H1 (cell line): Measurements from ENCODE around the gene CHST13. TPM values are rescaled to one million over a fixed set of nuclear protein-coding genes. Genes with fewer than 3 reads are reported as not detected.

Experiments used
- CTCF ChIA-PET: fragments of 300-600 bp; sonication (Branson Sonifier 250); formaldehyde crosslinking; loops from one replicate; lab custom pipeline; 2021; ENCODE audit not compliant: partially characterized antibody; lab: Charles Lee
- POLR2A ChIA-PET: fragments of 300-600 bp; sonication (Branson Sonifier 250); formaldehyde crosslinking; loops from one replicate; lab custom pipeline; 2021; ENCODE audit warnings: inconsistent platforms; ENCODE audit not compliant: partially characterized antibody; lab: Charles Lee
- DNase-seq, 2 experiments: peaks; one replicate each; pipeline versions ENCODE4 v3.0.0 to v3.0.0-alpha.2; 2010 to 2022; ENCODE audit warnings: low spot score in 2 of 2, low read depth in 1 of 2, mixed read lengths in 1 of 2
- FAIRE-seq: peaks from 2 replicates; lab custom pipeline; 2011; peaks lifted over from hg19 to GRCh38; lab: Jason Lieb, UNC
- H2AFZ ChIP-seq: 2 replicates; pipeline ENCODE4 v1.8.1; 2012; ENCODE audit warnings: low read length, inconsistent platforms
- H2AK5ac ChIP-seq: 2 replicates; pipeline ENCODE4 v1.6.1; 2013; ENCODE audit warnings: low read depth, low read length
- H2BK120ac ChIP-seq: replicated peaks from 2 replicates; pipeline ENCODE3; 2013; ENCODE audit warnings: low read depth, low read length, inconsistent platforms
- H2BK12ac ChIP-seq: 2 replicates; pipeline ENCODE4 v1.6.1; 2013; ENCODE audit warnings: low read depth, low read length
- H2BK15ac ChIP-seq: 2 replicates; pipeline ENCODE4 v1.6.1; 2013; ENCODE audit warnings: low read length
- H2BK20ac ChIP-seq: 2 replicates; pipeline ENCODE4 v1.6.1; 2013; ENCODE audit warnings: low read length
- H2BK5ac ChIP-seq: 2 replicates; pipeline ENCODE4 v1.6.1; 2013; ENCODE audit warnings: low read depth, low read length
- H3K14ac ChIP-seq: 2 replicates; pipeline ENCODE4 v1.6.1; 2013; ENCODE audit warnings: inconsistent platforms; ENCODE audit not compliant: insufficient read length
- H3K18ac ChIP-seq: 2 replicates; pipeline ENCODE4 v1.6.1; 2013; ENCODE audit warnings: low read length; ENCODE audit errors: extremely low read depth
- H3K23ac ChIP-seq: 2 replicates; pipeline ENCODE4 v1.6.1; 2013; ENCODE audit warnings: inconsistent platforms; ENCODE audit not compliant: insufficient read length
- H3K23me2 ChIP-seq: 2 replicates; pipeline ENCODE4 v1.6.1; 2013; ENCODE audit warnings: low read depth, low read length
- H3K27ac ChIP-seq: 2 replicates; pipeline ENCODE4 v1.6.1; 2011; ENCODE audit warnings: low read depth, low read length, inconsistent platforms
- H3K27me3 ChIP-seq, 4 experiments: replicated peaks in 1 of 4; 1 replicate in 1 of 4; 2 replicates in 3 of 4; pipeline versions ENCODE4 v1.6.1 to v1.8.1; 2011 to 2013; ENCODE audit warnings: low read length in 3 of 4, mild to moderate bottlenecking in 3 of 4, inconsistent platforms in 2 of 4, mixed read lengths in 2 of 4, moderate library complexity in 1 of 4; ENCODE audit not compliant: control insufficient read depth in 3 of 4, insufficient read depth in 3 of 4; ENCODE audit errors: extremely low read depth in 1 of 4
- H3K36me3 ChIP-seq, 4 experiments: 2 replicates each; pipeline versions ENCODE4 v1.6.1 to v1.8.1; 2011 to 2013; ENCODE audit warnings: mild to moderate bottlenecking in 4 of 4, low read length in 3 of 4, moderate library complexity in 2 of 4, control low read depth in 1 of 4, inconsistent platforms in 1 of 4; ENCODE audit not compliant: insufficient read depth in 4 of 4, control insufficient read depth in 2 of 4
- H3K4ac ChIP-seq: replicated peaks from 2 replicates; pipeline ENCODE3; 2013; ENCODE audit warnings: low read length, low read depth, mixed read lengths, inconsistent platforms; ENCODE audit not compliant: insufficient read length
- H3K4me1 ChIP-seq, 4 experiments: replicated peaks in 1 of 4; 1 replicate in 1 of 4; 2 replicates in 3 of 4; pipeline versions ENCODE4 v1.6.1 to v1.8.1; 2011 to 2013; ENCODE audit warnings: low read length in 3 of 4, inconsistent platforms in 2 of 4, mixed read lengths in 1 of 4; ENCODE audit not compliant: insufficient read depth in 4 of 4, control insufficient read depth in 3 of 4
- H3K4me2 ChIP-seq, 2 experiments: 2 replicates each; pipeline versions ENCODE4 v1.6.1 to v1.8.1; 2011 to 2013; ENCODE audit warnings: low read depth in 2 of 2, low read length in 2 of 2, control low read depth in 1 of 2, inconsistent platforms in 1 of 2, mild to moderate bottlenecking in 1 of 2; ENCODE audit not compliant: insufficient read depth in 1 of 2
- H3K4me3 ChIP-seq, 4 experiments: fragments of 200-600, 300-600 bp in 1 of 4; sonication (generic), shearing (Covaris generic), sonication (Bioruptor Twin) in 1 of 4; 2 replicates each; pipeline versions ENCODE4 v1.5.1 to v1.8.1; 2011 to 2016; ENCODE audit warnings: low read length in 4 of 4, low read depth in 3 of 4, control low read depth in 2 of 4, inconsistent platforms in 2 of 4, mild to moderate bottlenecking in 2 of 4, mixed read lengths in 1 of 4, moderate library complexity in 1 of 4; ENCODE audit not compliant: insufficient read depth in 2 of 4; ENCODE audit errors: extremely low read depth in 1 of 4
- H3K56ac ChIP-seq: replicated peaks from 2 replicates; pipeline ENCODE3; 2013; ENCODE audit warnings: low read depth, mild to moderate bottlenecking, mixed read lengths, low read length, inconsistent platforms; ENCODE audit not compliant: insufficient read length
- H3K79me1 ChIP-seq: 2 replicates; pipeline ENCODE4 v1.6.1; 2013; ENCODE audit warnings: low read depth, low read length, control low read depth
- H3K79me2 ChIP-seq, 2 experiments: 2 replicates each; pipeline versions ENCODE4 v1.6.1 to v1.8.1; 2012 to 2013; ENCODE audit warnings: low read length in 2 of 2, mild to moderate bottlenecking in 2 of 2, inconsistent platforms in 1 of 2; ENCODE audit not compliant: insufficient read depth in 2 of 2, control insufficient read depth in 1 of 2
- H3K9ac ChIP-seq, 4 experiments: replicated peaks in 1 of 4; 1 replicate in 1 of 4; 2 replicates in 3 of 4; pipeline versions ENCODE4 v1.6.1 to v1.8.1; 2011 to 2013; ENCODE audit warnings: low read depth in 3 of 4, low read length in 3 of 4, control low read depth in 2 of 4, mild to moderate bottlenecking in 2 of 4, moderate library complexity in 2 of 4, inconsistent platforms in 1 of 4; ENCODE audit errors: extremely low read depth in 1 of 4
- H3K9me3 ChIP-seq, 2 experiments: 2 replicates each; pipeline versions ENCODE4 v1.6.1 to v1.8.1; 2012 to 2013; ENCODE audit warnings: mild to moderate bottlenecking in 2 of 2, moderate library complexity in 2 of 2, control low read depth in 1 of 2, inconsistent platforms in 1 of 2, low read depth in 1 of 2, low read length in 1 of 2, mixed read lengths in 1 of 2; ENCODE audit not compliant: insufficient read depth in 2 of 2
- H4K20me1 ChIP-seq, 2 experiments: replicated peaks in 1 of 2; 2 replicates each; pipeline versions ENCODE3 to v1.8.1; 2011 to 2013; ENCODE audit warnings: inconsistent platforms in 2 of 2, low read length in 2 of 2, mild to moderate bottlenecking in 1 of 2; ENCODE audit not compliant: insufficient read depth in 2 of 2, control insufficient read depth in 1 of 2
- H4K5ac ChIP-seq: 2 replicates; pipeline ENCODE4 v1.6.1; 2013; ENCODE audit warnings: low read length, low read depth, mixed read lengths, inconsistent platforms; ENCODE audit not compliant: insufficient read length
- H4K8ac ChIP-seq: 2 replicates; pipeline ENCODE4 v1.8.0; 2013; ENCODE audit warnings: mild to moderate bottlenecking, moderate library complexity, low read length, inconsistent platforms; ENCODE audit not compliant: insufficient read depth; ENCODE audit errors: extremely low read depth
- H4K91ac ChIP-seq: replicated peaks from 2 replicates; pipeline ENCODE3; 2013; ENCODE audit warnings: low read length, mixed read lengths, inconsistent platforms; ENCODE audit not compliant: insufficient read length
- BCL11A ChIP-seq, 2 experiments: IDR thresholded peaks; one replicate each; pipeline ENCODE4 v1.6.1; 2011; ENCODE audit warnings: low read depth in 2 of 2, low read length in 2 of 2, mild to moderate bottlenecking in 2 of 2
- GTF2F1 ChIP-seq: IDR thresholded peaks from 2 replicates; pipeline ENCODE4 v1.6.1; 2012; ENCODE audit warnings: low read depth, low read length, improper control_type of control experiment, borderline replicate concordance
- NANOG ChIP-seq: IDR thresholded peaks from 2 replicates; pipeline ENCODE4 v1.6.1; 2011; ENCODE audit warnings: low read length, low read depth, mild to moderate bottlenecking, inconsistent platforms; ENCODE audit not compliant: insufficient read depth, poor library complexity, severe bottlenecking
- NRF1 ChIP-seq: IDR thresholded peaks from 2 replicates; pipeline ENCODE4 v1.6.1; 2011; ENCODE audit warnings: mild to moderate bottlenecking, low read depth, low read length, improper control_type of control experiment
- SP2 ChIP-seq: IDR thresholded peaks from 2 replicates; pipeline ENCODE4 v1.6.1; 2012; ENCODE audit warnings: mild to moderate bottlenecking, low read length, inconsistent platforms
- SRF ChIP-seq: IDR thresholded peaks from 2 replicates; pipeline ENCODE4 v1.6.1; 2011; ENCODE audit warnings: mild to moderate bottlenecking, low read depth, low read length, moderate library complexity
- TAF7 ChIP-seq: optimal IDR thresholded peaks from 2 replicates; pipeline ENCODE3; 2011; ENCODE audit warnings: low read depth, mild to moderate bottlenecking, inconsistent platforms, low read length, moderate library complexity, borderline replicate concordance
- WGBS, 2 experiments: shearing (Covaris generic) in 1 of 2; methylation state at CpG; one replicate each; pipeline versions ENCODE4 v1.1.6 to v1.1.7; 2013 to 2015; ENCODE audit warnings: low lambda C conversion rate in 2 of 2, mixed read lengths in 2 of 2, inconsistent platforms in 1 of 2, low coverage in 1 of 2, missing lambda C conversion rate in 1 of 2; ENCODE audit not compliant: insufficient replicate concordance in 2 of 2, insufficient coverage in 1 of 2, insufficient read length in 1 of 2; ENCODE audit errors: extremely low coverage in 1 of 2, missing lambda C conversion rate in 1 of 2; 5-methylcytosine and 5-hydroxymethylcytosine counted together
- polyA plus RNA-seq, 7 experiments: library from polyadenylated mRNA; depleted of rRNA in 3 of 7; stranded (reverse) in 5 of 7; unstranded in 2 of 7; fragments of >200 nt in 5 of 7; fragments of 200-250 nt in 2 of 7; gene quantifications; 1 replicate in 5 of 7; 2 replicates in 1 of 7; 4 replicates in 1 of 7; pipeline versions ENCODE4 v1.2.1 to v1.2.3, GENCODE V29; 2011 to 2013; ENCODE audit warnings: missing spikeins in 2 of 7, mixed read lengths in 2 of 7
- total RNA-seq: library from RNA; stranded (reverse); fragmentation: NEBNext Ultra II Directional; extraction: Animal tissue kit (Norgen Biotek cat#: 25700); gene quantifications from 2 replicates; pipeline ENCODE4 v1.2.1, GENCODE V29; 2021
- TF ChIP-seq, protein P1 (sequence below), 3 experiments: IDR thresholded peaks; 1 replicate in 2 of 3; 2 replicates in 1 of 3; pipeline versions ENCODE4 v1.5.1 to v1.6.1; 2011; ENCODE audit warnings: low read length in 3 of 3, mild to moderate bottlenecking in 3 of 3, inconsistent platforms in 2 of 3, low read depth in 1 of 3, moderate library complexity in 1 of 3; ENCODE audit not compliant: insufficient read depth in 1 of 3; ENCODE audit errors: control extremely low read depth in 1 of 3

CHST13 gene
- total and polyA plus RNA-seq, 2 of the 8 experiments (the other 6 are each of a cell fraction or from before 2014, with no cell fraction given): 5.4 to 11.7 TPM

DNA sequence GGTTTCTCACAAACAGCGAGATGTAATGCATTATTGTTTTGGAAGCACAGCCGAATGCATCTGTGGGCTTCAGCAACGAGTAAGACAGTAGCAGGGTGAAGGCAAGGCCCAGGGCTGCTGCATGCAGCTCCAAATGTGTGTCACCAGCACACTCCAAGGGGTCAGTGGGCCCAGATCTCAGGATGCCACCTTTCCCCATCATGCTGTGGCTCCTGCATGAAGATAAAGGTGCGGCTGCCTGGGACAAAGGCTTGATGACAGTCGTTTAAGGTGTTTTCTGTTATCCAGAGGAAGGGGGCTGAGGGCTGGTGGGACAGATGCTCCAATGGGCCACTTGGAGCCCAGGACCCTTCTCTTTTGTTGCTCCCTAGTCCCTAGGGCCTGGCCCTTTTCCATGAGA is 21.6 kb downstream of the CHST13 start:
- ChIA-PET POLR2A (no interaction called here), CTCF (interaction anchor here (0.9 to 1.5 kb wide), 2 partner anchors 10 to 133 kb away, joined by 3 to 4 read pairs; no protein-coding TSS in a partner anchor)
- H2BK120ac ChIP-seq: no peak overlapping the region
- H3K36me3 ChIP-seq: no peaks in the 10 kb centered on the region; a peak in 1 of 8 replicates
- H4K8ac ChIP-seq: no peak overlapping the region
- no peak overlapping the region for H4K5ac ChIP-seq
- 90% methylated on average over 5 of the region's 5 CpGs; no CpG with 5 or more reads in 1 of the 2 experiments for WGBS, 2 experiments
- no peak overlapping the region for H3K4ac ChIP-seq
- no peak overlapping the region for H2AFZ ChIP-seq
- H3K9ac ChIP-seq: no peak overlapping the region
- peaks cover 0 to 20% (median 10%) of the 10 kb centered on the region in 4 experiments; a peak in 6 of 7 replicates for H3K4me1 ChIP-seq
- no peak overlapping the region for H3K27ac ChIP-seq
- no peak overlapping the region for H3K56ac ChIP-seq
- no peak overlapping the region for H2BK5ac ChIP-seq
- H3K4me2 ChIP-seq: no peak overlapping the region
- no peak overlapping the region for H3K14ac ChIP-seq
- H3K4me3 ChIP-seq: no peak overlapping the region
- H3K23ac ChIP-seq: no peak overlapping the region
- no peaks in the 10 kb centered on the region for H4K20me1 ChIP-seq
- peak overlapping the region; percentile 50; the same call in 1 of the 2 replicates for H2BK12ac ChIP-seq
- peaks cover 3% of the 10 kb centered on the region; the same call in 1 of the 2 replicates for H3K23me2 ChIP-seq
- H3K79me2 ChIP-seq: no peaks in the 10 kb centered on the region
- no peaks in the 10 kb centered on the region for H3K9me3 ChIP-seq
- no peak for TF ChIP-seq TAF7
- no peak for TF ChIP-seq GTF2F1
- TF ChIP-seq, protein P1, sequence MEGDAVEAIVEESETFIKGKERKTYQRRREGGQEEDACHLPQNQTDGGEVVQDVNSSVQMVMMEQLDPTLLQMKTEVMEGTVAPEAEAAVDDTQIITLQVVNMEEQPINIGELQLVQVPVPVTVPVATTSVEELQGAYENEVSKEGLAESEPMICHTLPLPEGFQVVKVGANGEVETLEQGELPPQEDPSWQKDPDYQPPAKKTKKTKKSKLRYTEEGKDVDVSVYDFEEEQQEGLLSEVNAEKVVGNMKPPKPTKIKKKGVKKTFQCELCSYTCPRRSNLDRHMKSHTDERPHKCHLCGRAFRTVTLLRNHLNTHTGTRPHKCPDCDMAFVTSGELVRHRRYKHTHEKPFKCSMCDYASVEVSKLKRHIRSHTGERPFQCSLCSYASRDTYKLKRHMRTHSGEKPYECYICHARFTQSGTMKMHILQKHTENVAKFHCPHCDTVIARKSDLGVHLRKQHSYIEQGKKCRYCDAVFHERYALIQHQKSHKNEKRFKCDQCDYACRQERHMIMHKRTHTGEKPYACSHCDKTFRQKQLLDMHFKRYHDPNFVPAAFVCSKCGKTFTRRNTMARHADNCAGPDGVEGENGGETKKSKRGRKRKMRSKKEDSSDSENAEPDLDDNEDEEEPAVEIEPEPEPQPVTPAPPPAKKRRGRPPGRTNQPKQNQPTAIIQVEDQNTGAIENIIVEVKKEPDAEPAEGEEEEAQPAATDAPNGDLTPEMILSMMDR (IDR thresholded peaks at IDR 0.05; ENCODE audit: control extremely low read depth in 1 of 3, insufficient read depth in 1 of 3, low read depth in 1 of 3, low read length in 3 of 3): no peak
- no peak for TF ChIP-seq NANOG
- TF ChIP-seq BCL11A (IDR thresholded peaks at IDR 0.05; ENCODE audit: low read depth in 2 of 2, low read length in 2 of 2): no peak
- TF ChIP-seq NRF1: no peak
- no peak for TF ChIP-seq SRF
- TF ChIP-seq SP2: no peak
- DNase-seq (no peak), FAIRE-seq (no peak)
- H3K18ac ChIP-seq: no peak overlapping the region
- H2BK20ac ChIP-seq: no peak overlapping the region
- peaks cover 0 to 5% (median 2%) of the 10 kb centered on the region in 4 experiments; a peak in 1 of 7 replicates for H3K27me3 ChIP-seq
- no peak overlapping the region for H4K91ac ChIP-seq
- no peak overlapping the region for H2AK5ac ChIP-seq
- no peaks in the 10 kb centered on the region for H3K79me1 ChIP-seq
- no peak overlapping the region for H2BK15ac ChIP-seq
